ENCODE data around the gene C2orf76. TPM values are rescaled to one million over a fixed set of nuclear protein-coding genes. Genes with fewer than 3 reads are reported as not detected.

Gene C2orf76
- total RNA-seq (2014; rRNA removed; shearing (Covaris generic)) = 14.2 and 15.4 TPM in 2 replicates
- 17.7 and 22.5 TPM in 2 replicates for total RNA-seq (2022)
- percentile 62 among the genes with signal in this experiment for Bru-seq, nascent RNA
- BruChase-seq, experiment 1, labeled RNA remaining after a 6-hour chase = percentile 63 among the genes with signal in this experiment
- percentile 62 among the genes with signal in this experiment for BruChase-seq, experiment 2, labeled RNA remaining after a 2-hour chase
- long read RNA-seq, transcript C2orf76-201 (6 exons, 676 nt) = major isoform, 7 of 51 reads
- long read RNA-seq, partial matches to known transcripts = 3 of 51 reads
- long read RNA-seq, other reads (novel, unspliced or antisense) = 40 of 51 reads

GRCh38 chr2:119366649-119367471 is at the start of gene C2orf76, which contains the start of gene DBI:
Gene C2orf76, minus strand, starts transcription at chr2:119366834. Its CDS starts 26,875 bp downstream, at chr2:119339959.
Gene DBI, plus strand, starts transcription at chr2:119366977. Its CDS starts 75 bp downstream, at chr2:119367052.
- intact Hi-C loops (cut with micrococcal nuclease; ENCODE audit: unreplicated experiment) = loop anchor here (1.0 to 10.0 kb wide), 4 partner anchors 56 to 1312 kb away; no protein-coding TSS in a partner anchor
- ChIA-PET CTCF (ENCODE audit: unreplicated experiment) (interaction anchor here (0.6 to 1.3 kb wide), 3 partner anchors 16 to 54 kb away, joined by 3 to 5 read pairs (median 4); no protein-coding TSS in a partner anchor), POLR2A (interaction anchor here (0.6 to 6.5 kb wide), 14 partner anchors 11 to 65 kb away, joined by 3 to 124 read pairs (median 4); no protein-coding TSS in a partner anchor)
- H3K27ac ChIP-seq (ENCODE audit: low read depth, low read length, poor library complexity, severe bottlenecking) = peak within 1 kb of the TSS; percentile 77
- BruUV-seq (replicated peaks) = no TSS peak
- peaks cover 16% of the 10 kb centered on the region; the same call in 1 of the 2 replicates for H4K20me1 ChIP-seq (ENCODE audit: insufficient read depth, low read length)
- H3K9me3 ChIP-seq (ENCODE audit: low read length) = no peaks in the 10 kb centered on the region
- H3K4me3 ChIP-seq (ENCODE audit: low read depth, low read length, poor library complexity, severe bottlenecking) = peak within 1 kb of the TSS; percentile 92
- H3K79me2 ChIP-seq (ENCODE audit: insufficient read depth, low read depth, low read length) = peaks cover 47% of the 10 kb centered on the region
- peak within 1 kb of the TSS; percentile 43; the same call in 1 of the 2 replicates for H2AFZ ChIP-seq (ENCODE audit: low read length)
- H3K4me1 ChIP-seq (ENCODE audit: insufficient read depth, low read length, poor library complexity, severe bottlenecking) = peaks cover 39% of the 10 kb centered on the region
- H3K9me2 ChIP-seq (ENCODE audit: insufficient read depth, low read length) = no peaks in the 10 kb centered on the region
- peak within 1 kb of the TSS; percentile 85 for H3K4me2 ChIP-seq (ENCODE audit: low read length)
- peak; percentile 97 for DNase-seq (ENCODE audit: low spot score)
- peaks cover 44% of the 10 kb centered on the region for H3K36me3 ChIP-seq (ENCODE audit: insufficient read depth, low read length)
- TF ChIP-seq EZH2phosphoT487 (IDR thresholded peaks at IDR 0.05; ENCODE audit: borderline replicate concordance, low read depth, low read length) (no peak), CTCF (conservative IDR thresholded peaks at IDR 0.05; ENCODE audit: low read length) (no peak)

GRCh38 chr2:119415630-119416029 is 49.0 kb upstream of the C2orf76 start:
- TF ChIP-seq EZH2phosphoT487 (IDR thresholded peaks at IDR 0.05; ENCODE audit: borderline replicate concordance, low read depth, low read length) (no peak), CTCF (conservative IDR thresholded peaks at IDR 0.05; ENCODE audit: low read length) (no peak)
- CTCF ChIA-PET (ENCODE audit: unreplicated experiment) = interaction anchor here (1.0 to 2.1 kb wide), 2 partner anchors 61 to 104 kb away, joined by 6 to 8 read pairs; no protein-coding TSS in a partner anchor
- no peak overlapping the region for H3K4me3 ChIP-seq (ENCODE audit: low read depth, low read length, poor library complexity, severe bottlenecking)
- H4K20me1 ChIP-seq (ENCODE audit: insufficient read depth, low read length) = no peaks in the 10 kb centered on the region
- H3K9me2 ChIP-seq (ENCODE audit: insufficient read depth, low read length) = no peaks in the 10 kb centered on the region
- H3K27ac ChIP-seq (ENCODE audit: low read depth, low read length, poor library complexity, severe bottlenecking) = peak overlapping the region; percentile 51
- H3K9me3 ChIP-seq (ENCODE audit: low read length) = no peaks in the 10 kb centered on the region
- intact Hi-C loops (cut with micrococcal nuclease; ENCODE audit: unreplicated experiment) = no loop called here
- H3K4me1 ChIP-seq (ENCODE audit: insufficient read depth, low read length, poor library complexity, severe bottlenecking) = peaks cover 32% of the 10 kb centered on the region
- peak overlapping the region; percentile 53 for H3K4me2 ChIP-seq (ENCODE audit: low read length)
- H2AFZ ChIP-seq (ENCODE audit: low read length) = peak overlapping the region; percentile 97
- H3K79me2 ChIP-seq (ENCODE audit: insufficient read depth, low read depth, low read length) = no peaks in the 10 kb centered on the region
- no peaks in the 10 kb centered on the region for H3K36me3 ChIP-seq (ENCODE audit: insufficient read depth, low read length)
- no TSS peak for BruUV-seq (replicated peaks)
- DNase-seq (ENCODE audit: low spot score) = peak; percentile 21
- POLR2A ChIA-PET = interaction anchor here (0.7 to 1.2 kb wide), 7 partner anchors 12 to 501 kb away, joined by 3 to 4 read pairs (median 3); no protein-coding TSS in a partner anchor
